ENCODE data around the gene IRF9. TPM values are rescaled to one million over a fixed set of nuclear protein-coding genes. Genes with fewer than 3 reads are reported as not detected.

IRF9 gene
- total RNA-seq, 1 experiment from 2014 or later = 15.6 TPM

GRCh38 chr14:24122416-24122815, 38.6 kb upstream of the IRF9 start:
- Mint-ChIP-seq H3K36me3 (peaks cover 47% of the 10 kb centered on the region), H3K4me1 (no peaks in the 10 kb centered on the region), H3K4me3 (no peak overlapping the region), H3K27me3 (ENCODE audit: low read depth) (no peaks in the 10 kb centered on the region), H3K9me3 (no peaks in the 10 kb centered on the region), H3K27ac (no peak overlapping the region)
- no peak for DNase-seq (ENCODE audit: low spot score)
- CTCF ChIA-PET = interaction anchor here (0.6 to 1.3 kb wide), 4 partner anchors 8 to 139 kb away, joined by 3 to 5 read pairs (median 4); no protein-coding TSS in a partner anchor
- POLR2A ChIA-PET = interaction anchor here (0.6 to 2.6 kb wide), 3 partner anchors 8 to 77 kb away, joined by 5 to 10 read pairs (median 7); partner anchors contain the start of genes DCAF11, NRL and PSME1
- TF ChIP-seq CREB1 (CRISPR knock-in tag; IDR thresholded peaks at IDR 0.05) (no peak), CDX4 (CRISPR knock-in tag; IDR thresholded peaks at IDR 0.05; ENCODE audit: borderline replicate concordance) (no peak), ZNF396 (CRISPR knock-in tag; IDR thresholded peaks at IDR 0.05; ENCODE audit: borderline replicate concordance) (no peak), GABPB1 (CRISPR knock-in tag; IDR thresholded peaks at IDR 0.05) (no peak), ZNF281 (CRISPR knock-in tag; IDR thresholded peaks at IDR 0.05) (no peak), TP53 (CRISPR knock-in tag; IDR thresholded peaks at IDR 0.05) (no peak), EMX1 (CRISPR knock-in tag; IDR thresholded peaks at IDR 0.05) (no peak)
- no peak for ATAC-seq

GRCh38 chr14:24122898-24123297, 38.2 kb upstream of the IRF9 start:
- Mint-ChIP-seq H3K9me3 (no peaks in the 10 kb centered on the region), H3K4me3 (no peak overlapping the region), H3K36me3 (peaks cover 42% of the 10 kb centered on the region), H3K27ac (no peak overlapping the region), H3K4me1 (no peaks in the 10 kb centered on the region), H3K27me3 (ENCODE audit: low read depth) (no peaks in the 10 kb centered on the region)
- POLR2A ChIA-PET = interaction anchor here (2.6 kb wide), 1 partner anchor 8 kb away, joined by 10 read pairs; the partner anchor contains the start of genes DCAF11 and NRL
- no peak for DNase-seq (ENCODE audit: low spot score)
- no peak for ATAC-seq
- CTCF ChIA-PET = interaction anchor here (0.6 kb wide), 1 partner anchor 138 kb away, joined by 4 read pairs; no protein-coding TSS in a partner anchor
- TF ChIP-seq ATF1 (CRISPR knock-in tag; IDR thresholded peaks at IDR 0.05) (no peak), ESRRA (CRISPR knock-in tag; IDR thresholded peaks at IDR 0.05; ENCODE audit: borderline replicate concordance) (no peak), ZNF317 (CRISPR knock-in tag; IDR thresholded peaks at IDR 0.05; ENCODE audit: borderline replicate concordance, low read depth) (no peak), MXD4 (CRISPR knock-in tag; IDR thresholded peaks at IDR 0.05; ENCODE audit: borderline replicate concordance) (no peak), SOX15 (CRISPR knock-in tag; IDR thresholded peaks at IDR 0.05) (no peak), ZMAT4 (CRISPR knock-in tag; IDR thresholded peaks at IDR 0.05) (no peak), E2F4 (CRISPR knock-in tag; IDR thresholded peaks at IDR 0.05; ENCODE audit: borderline replicate concordance, low read depth) (no peak), TP53 (CRISPR knock-in tag; IDR thresholded peaks at IDR 0.05) (no peak), ZNF532 (CRISPR knock-in tag; IDR thresholded peaks at IDR 0.05; ENCODE audit: borderline replicate concordance) (no peak), FOXP1 (CRISPR knock-in tag; IDR thresholded peaks at IDR 0.05; ENCODE audit: borderline replicate concordance) (no peak), ZNF671 (CRISPR knock-in tag; IDR thresholded peaks at IDR 0.05) (no peak), CREB1 (CRISPR knock-in tag; IDR thresholded peaks at IDR 0.05) (no peak), GABPB1 (CRISPR knock-in tag; IDR thresholded peaks at IDR 0.05) (no peak), NFATC4 (CRISPR knock-in tag; IDR thresholded peaks at IDR 0.05) (no peak), MLX (CRISPR knock-in tag; IDR thresholded peaks at IDR 0.05) (no peak), ZSCAN18 (CRISPR knock-in tag; IDR thresholded peaks at IDR 0.05) (no peak), ZNF423 (CRISPR knock-in tag; IDR thresholded peaks at IDR 0.05) (no peak)

All from WTC11 (cell line).